ENCODE data around the gene TMEFF1.

GRCh38 chr9:100499866-100500265 is 26.9 kb downstream of the TMEFF1 start:
- no peak for TF ChIP-seq L3MBTL2 (conservative IDR thresholded peaks at IDR 0.05)
- TF ChIP-seq LEF1 (IDR thresholded peaks at IDR 0.05; ENCODE audit: borderline replicate concordance) = no peak

All from HEK293T (cell line).